Thoracic aorta (tissue), 2 donors: ENCODE measurements around the gene PPP1R3D. TPM values are rescaled to one million over a fixed set of nuclear protein-coding genes. Genes with fewer than 3 reads are reported as not detected.

ENCODE experiments used
- ATAC-seq: fragments of 150-250 bp; one replicate; pipeline ENCODE4 v1.8.0; 2017; ENCODE audit warnings: low read depth; ENCODE audit not compliant: insufficient number of reproducible peaks, low FRiP score
- DNase-seq: peaks from one replicate; pipeline ENCODE4 v3.0.0-alpha.2; 2020; ENCODE audit warnings: low spot score
- H3K27ac ChIP-seq, 2 donors: fragments of 200-600 bp; sonication (generic); 1 replicate in 1 of 2; 2 replicates in 1 of 2; pipeline ENCODE4 v1.5.1; 2016; ENCODE audit warnings: mild to moderate bottlenecking in 2 of 2, moderate library complexity in 2 of 2
- H3K27me3 ChIP-seq: fragments of 200-600 bp; sonication (generic); replicated peaks from 2 replicates; pipeline ENCODE4 v1.6.0; 2016; ENCODE audit warnings: mild to moderate bottlenecking; ENCODE audit not compliant: insufficient read depth
- H3K36me3 ChIP-seq: fragments of 200-600 bp; sonication (generic); one replicate; pipeline ENCODE4 v1.5.1; 2016
- H3K4me1 ChIP-seq, 2 donors: fragments of 200-600 bp; sonication (generic); 1 replicate in 1 of 2; 2 replicates in 1 of 2; pipeline versions ENCODE4 v1.5.1 to v1.6.0; 2016; ENCODE audit warnings: low read depth in 2 of 2, mild to moderate bottlenecking in 1 of 2; ENCODE audit not compliant: control insufficient read depth in 1 of 2
- H3K4me3 ChIP-seq: fragments of 200-600 bp; sonication (generic); 2 replicates; pipeline ENCODE4 v1.5.1; 2016; ENCODE audit warnings: mild to moderate bottlenecking
- H3K9me3 ChIP-seq: fragments of 200-600 bp; sonication (generic); 2 replicates; pipeline ENCODE4 v1.5.1; 2016
- total RNA-seq, 2 donors: library from RNA; depleted of rRNA; stranded (reverse); fragments of >200 nt; gene quantifications; one replicate each; pipeline versions ENCODE4 v1.1.0 to v1.2.3, GENCODE V29; 2016
- TF ChIP-seq, protein P1 (sequence below): fragments of 200-600 bp; sonication (generic); IDR thresholded peaks from one replicate; pipeline ENCODE4 v1.5.1; 2019; ENCODE audit warnings: antibody characterized with exemption

Gene PPP1R3D, protein sequence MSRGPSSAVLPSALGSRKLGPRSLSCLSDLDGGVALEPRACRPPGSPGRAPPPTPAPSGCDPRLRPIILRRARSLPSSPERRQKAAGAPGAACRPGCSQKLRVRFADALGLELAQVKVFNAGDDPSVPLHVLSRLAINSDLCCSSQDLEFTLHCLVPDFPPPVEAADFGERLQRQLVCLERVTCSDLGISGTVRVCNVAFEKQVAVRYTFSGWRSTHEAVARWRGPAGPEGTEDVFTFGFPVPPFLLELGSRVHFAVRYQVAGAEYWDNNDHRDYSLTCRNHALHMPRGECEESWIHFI
- total RNA-seq, result 10 to 100 TPM; 10.5 to 13.0 TPM

DNA sequence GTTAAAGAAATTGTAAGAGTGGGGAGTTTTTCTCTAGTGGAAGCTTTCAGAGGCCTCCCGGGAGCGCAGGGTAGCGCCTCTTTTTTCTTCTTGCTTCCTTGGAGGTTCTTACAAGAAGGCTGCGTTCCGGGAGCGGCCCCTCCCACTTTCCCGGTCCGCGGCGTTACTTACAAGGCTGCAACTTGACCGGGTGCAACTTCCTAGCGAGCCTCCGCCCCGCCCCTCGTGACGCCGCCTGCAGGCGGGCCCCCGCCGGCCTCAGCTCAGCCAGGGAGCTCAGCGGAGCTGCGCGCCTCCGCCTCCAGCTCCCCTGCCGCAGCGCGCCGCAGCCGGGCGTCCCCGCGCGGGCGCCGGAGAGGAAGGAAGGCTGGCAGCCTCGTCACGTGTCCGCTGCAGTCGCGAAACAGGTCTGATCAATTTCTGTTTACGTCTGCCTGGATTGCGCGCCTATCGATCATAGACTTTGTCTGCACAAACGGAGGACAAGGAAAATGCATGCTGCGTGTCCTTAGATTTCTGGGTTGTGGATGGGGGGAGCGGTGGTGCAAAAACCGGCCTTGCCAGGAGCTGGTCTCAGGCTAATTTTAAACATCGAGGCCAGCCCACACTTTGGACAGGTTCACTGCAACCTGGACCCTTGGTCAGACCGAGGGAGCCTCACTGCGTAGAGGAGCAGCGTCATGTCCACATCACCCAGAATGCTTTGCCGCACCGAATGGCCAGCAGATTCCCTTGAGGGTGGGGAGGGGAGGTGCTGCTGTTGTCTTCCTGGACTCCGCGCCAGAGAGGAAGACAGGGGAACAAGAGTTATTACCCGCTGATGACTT is at the start of gene PPP1R3D, which contains the start of gene FAM217B:
Gene PPP1R3D (minus strand): TSS at position 177 of the 827 bp plus-strand sequence. CDS start 374 bp downstream, outside the sequence.
Gene FAM217B (plus strand): TSS at position 261 of the 827 bp plus-strand sequence. CDS start 3,555 bp downstream, outside the sequence.
- Histone ChIP-seq H3K27ac (peak within 1 kb of the TSS; percentile 93 to 96), H3K4me3 (peak within 1 kb of the TSS; percentile 85), H3K36me3 (peaks cover 18% of the 10 kb centered on the region), H3K27me3 (no peaks in the 10 kb centered on the region), H3K9me3 (no peaks in the 10 kb centered on the region), H3K4me1 (peaks cover 27 to 42% of the 10 kb centered on the region in 2 donors)
- DNase-seq (peak; percentile 93), ATAC-seq (peak; percentile 98)
- TF ChIP-seq, protein P1, sequence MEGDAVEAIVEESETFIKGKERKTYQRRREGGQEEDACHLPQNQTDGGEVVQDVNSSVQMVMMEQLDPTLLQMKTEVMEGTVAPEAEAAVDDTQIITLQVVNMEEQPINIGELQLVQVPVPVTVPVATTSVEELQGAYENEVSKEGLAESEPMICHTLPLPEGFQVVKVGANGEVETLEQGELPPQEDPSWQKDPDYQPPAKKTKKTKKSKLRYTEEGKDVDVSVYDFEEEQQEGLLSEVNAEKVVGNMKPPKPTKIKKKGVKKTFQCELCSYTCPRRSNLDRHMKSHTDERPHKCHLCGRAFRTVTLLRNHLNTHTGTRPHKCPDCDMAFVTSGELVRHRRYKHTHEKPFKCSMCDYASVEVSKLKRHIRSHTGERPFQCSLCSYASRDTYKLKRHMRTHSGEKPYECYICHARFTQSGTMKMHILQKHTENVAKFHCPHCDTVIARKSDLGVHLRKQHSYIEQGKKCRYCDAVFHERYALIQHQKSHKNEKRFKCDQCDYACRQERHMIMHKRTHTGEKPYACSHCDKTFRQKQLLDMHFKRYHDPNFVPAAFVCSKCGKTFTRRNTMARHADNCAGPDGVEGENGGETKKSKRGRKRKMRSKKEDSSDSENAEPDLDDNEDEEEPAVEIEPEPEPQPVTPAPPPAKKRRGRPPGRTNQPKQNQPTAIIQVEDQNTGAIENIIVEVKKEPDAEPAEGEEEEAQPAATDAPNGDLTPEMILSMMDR, result no peak

DNA sequence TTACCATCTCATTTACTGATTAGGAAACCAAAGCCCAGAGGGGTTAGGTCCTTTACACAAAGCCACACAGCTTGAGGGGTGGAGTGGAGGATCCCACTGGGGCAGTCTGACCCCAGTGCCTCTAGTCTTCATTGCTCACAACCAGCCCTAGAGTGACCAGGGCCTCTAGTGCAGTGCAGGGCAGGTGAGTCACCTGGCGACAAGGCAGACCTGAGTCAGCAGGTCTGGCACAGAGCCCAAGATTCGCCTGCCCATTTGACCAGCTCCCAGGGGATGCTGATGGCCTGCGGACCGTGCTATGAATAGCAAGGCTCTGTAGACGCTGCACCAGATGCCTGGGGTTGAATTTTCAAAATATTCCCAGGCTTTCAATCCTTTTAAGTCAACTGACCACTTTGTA is 48.0 kb upstream of the PPP1R3D start:
- H3K9me3 ChIP-seq, result no peaks in the 10 kb centered on the region
- ATAC-seq, result no peak

DNA sequence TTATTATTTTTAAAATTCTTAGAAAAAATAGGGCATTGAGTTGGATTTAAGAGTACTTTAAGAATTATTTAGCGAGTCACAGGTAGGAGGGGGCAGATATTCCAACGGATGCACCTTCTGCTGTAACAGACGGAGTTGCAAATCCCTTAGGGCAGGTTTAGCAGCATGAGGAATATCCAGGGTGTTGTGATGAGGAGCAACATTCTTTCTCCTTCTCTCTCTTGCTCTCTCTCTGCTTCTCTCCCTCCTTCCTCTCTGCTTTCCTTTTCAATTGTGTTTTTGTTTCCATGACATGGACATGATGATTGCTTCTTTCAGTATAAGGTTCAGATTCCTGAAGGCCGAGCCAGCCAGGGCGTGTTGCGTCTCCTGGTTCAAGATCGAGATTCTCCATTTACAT is 47.0 kb upstream of the PPP1R3D start:
- DNase-seq (no peak), ATAC-seq (no peak)
- Histone ChIP-seq H3K4me3 (no peak overlapping the region), H3K4me1 (peaks cover 0 to 5% of the 10 kb centered on the region in 2 donors), H3K36me3 (no peaks in the 10 kb centered on the region), H3K27me3 (no peaks in the 10 kb centered on the region), H3K27ac (no peak overlapping the region), H3K9me3 (no peaks in the 10 kb centered on the region)
- TF ChIP-seq, protein P1, result no peak

More for the DNA sequence above, 48.0 kb upstream of the PPP1R3D start:
- Histone ChIP-seq H3K4me1 (peaks cover 0 to 5% of the 10 kb centered on the region in 2 donors), H3K27me3 (no peaks in the 10 kb centered on the region), H3K36me3 (no peaks in the 10 kb centered on the region), H3K4me3 (no peak overlapping the region), H3K27ac (no peak overlapping the region)
- TF ChIP-seq, protein P1, result no peak
- DNase-seq, result no peak

DNA sequence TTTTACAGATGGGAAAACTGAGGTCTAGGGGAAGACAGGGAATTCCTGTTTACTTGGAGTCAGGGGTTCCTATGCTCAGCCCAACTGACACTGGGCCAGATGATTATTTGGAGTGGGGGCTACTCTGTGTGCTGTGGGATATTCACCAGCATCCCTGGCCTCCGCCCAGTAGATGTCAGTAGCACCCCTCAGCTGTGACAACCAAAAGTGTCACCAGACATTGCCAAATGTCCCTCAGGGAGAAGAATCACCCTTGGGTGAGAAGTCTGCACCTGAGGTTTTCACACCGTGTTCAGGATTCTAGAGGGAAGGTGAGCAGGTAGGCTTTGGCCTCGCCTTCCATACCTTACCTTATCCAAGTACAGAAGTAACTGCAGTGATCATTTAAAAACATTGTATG is 45.8 kb upstream of the PPP1R3D start:
- TF ChIP-seq, protein P1, result no peak
- DNase-seq (no peak), ATAC-seq (no peak)
- Histone ChIP-seq H3K36me3 (no peaks in the 10 kb centered on the region), H3K9me3 (no peaks in the 10 kb centered on the region), H3K27me3 (no peaks in the 10 kb centered on the region), H3K4me3 (no peak overlapping the region), H3K4me1 (peaks cover 0 to 5% of the 10 kb centered on the region in 2 donors), H3K27ac (no peak overlapping the region)

DNA sequence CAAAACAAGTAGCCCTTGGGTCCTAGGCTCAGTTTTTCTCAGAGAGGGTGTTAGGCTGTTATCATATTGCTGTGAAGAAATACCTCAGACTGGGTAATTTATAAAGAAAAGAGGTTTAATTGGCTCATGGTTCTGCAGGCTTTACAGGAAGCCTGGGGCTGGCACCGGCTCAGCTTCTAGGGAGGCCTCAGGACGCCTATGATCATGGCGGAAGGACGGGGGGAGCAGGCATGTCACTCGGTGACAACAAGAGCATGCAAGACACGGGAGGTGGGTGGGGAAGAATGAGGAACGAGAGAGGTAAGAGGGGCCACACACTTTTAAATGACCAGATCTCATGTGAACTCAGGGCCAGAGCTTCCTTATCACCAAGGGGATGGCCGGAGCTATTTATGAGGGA is 45.1 kb upstream of the PPP1R3D start:
- H3K27me3 ChIP-seq, result no peaks in the 10 kb centered on the region
- H3K27ac ChIP-seq, result no peak overlapping the region
- no peaks in the 10 kb centered on the region for H3K9me3 ChIP-seq
- TF ChIP-seq, protein P1, result no peak
- peaks cover 0 to 5% of the 10 kb centered on the region in 2 donors for H3K4me1 ChIP-seq
- ATAC-seq, result no peak
- no peak for DNase-seq
- H3K36me3 ChIP-seq, result no peaks in the 10 kb centered on the region
- H3K4me3 ChIP-seq, result no peak overlapping the region
